HCT116 (cell line): ENCODE measurements around the gene WNT11. TPM values are rescaled to one million over a fixed set of nuclear protein-coding genes. Genes with fewer than 3 reads are reported as not detected.

Source experiments
- ATAC-seq: fragments of 200-7000 bp; cut with Tn5 transposase; 2 replicates; pipeline ENCODE4 v1.9.1; 2020; ENCODE audit warnings: mild to moderate bottlenecking, moderate library complexity
- BruUV-seq: library from RNA; stranded (reverse); fragments of 400-500 nt; replicated peaks from 2 replicates; lab custom pipeline; 2021; lab: Mats Ljungman, UMichigan
- CTCF ChIA-PET: fragments of 300-600 bp; sonication (Branson Sonifier 250); formaldehyde crosslinking; loops from one replicate; lab custom pipeline; 2021; ENCODE audit warnings: antibody characterized with exemption; lab: Charles Lee
- POLR2A ChIA-PET: fragments of 300-600, 350-600 bp; sonication (Branson Sonifier 250); formaldehyde crosslinking; loops from one replicate; lab custom pipeline; 2021; ENCODE audit warnings: antibody characterized with exemption; lab: Charles Lee
- RAD21 ChIA-PET, 2 experiments: fragments of 300-600 bp; sonication (Branson Sonifier 250); formaldehyde crosslinking; loops; one replicate each; lab custom pipeline; 2023; ENCODE audit warnings: low total read pairs in 2 of 2; ENCODE audit not compliant: uncharacterized antibody in 2 of 2, unreplicated experiment in 2 of 2, low non-redundant PET in 1 of 2; lab: Charles Lee
- DNase-seq: peaks from one replicate; pipeline ENCODE4 v3.0.0-alpha.2; 2010; ENCODE audit warnings: low read depth, low spot score
- H2AFZ ChIP-seq: fragments of 200-600 bp; shearing (Covaris generic), sonication (generic); 2 replicates; pipeline ENCODE4 v1.6.1; 2017; ENCODE audit warnings: low read depth, mixed run types, mixed read lengths, antibody characterized with exemption, low read length; ENCODE audit not compliant: poor library complexity, severe bottlenecking
- H3K27ac ChIP-seq: 2 replicates; pipeline ENCODE4 v1.5.1; 2012; ENCODE audit warnings: low read depth, low read length
- H3K27me3 ChIP-seq: fragments of 200-600 bp; sonication (generic); 2 replicates; pipeline ENCODE4 v1.6.1; 2016; ENCODE audit warnings: mixed run types, low read length, mixed read lengths; ENCODE audit not compliant: insufficient read depth
- H3K36me3 ChIP-seq, 2 experiments: fragments of 200-500 bp in 1 of 2; fragments of 200-600 bp in 1 of 2; sonication (Bioruptor generic) in 1 of 2; sonication (generic) in 1 of 2; 2 replicates each; pipeline versions ENCODE4 v1.5.1 to v1.6.1; 2014 to 2016; ENCODE audit warnings: low read length in 2 of 2, inconsistent platforms in 1 of 2, mixed read lengths in 1 of 2, mixed run types in 1 of 2; ENCODE audit not compliant: insufficient read depth in 2 of 2, control insufficient read depth in 1 of 2
- H3K4me1 ChIP-seq, 2 experiments: fragments of 200-600 bp in 1 of 2; sonication (generic) in 1 of 2; 2 replicates each; pipeline versions ENCODE4 v1.5.1 to v1.6.1; 2012 to 2017; ENCODE audit warnings: low read length in 2 of 2, inconsistent platforms in 1 of 2, mild to moderate bottlenecking in 1 of 2, mixed read lengths in 1 of 2, mixed run types in 1 of 2, moderate library complexity in 1 of 2; ENCODE audit not compliant: insufficient read depth in 2 of 2, control insufficient read depth in 1 of 2
- H3K4me2 ChIP-seq: fragments of 200-600 bp; sonication (generic); 2 replicates; pipeline ENCODE4 v1.6.1; 2017; ENCODE audit warnings: mixed run types, low read length, mixed read lengths
- H3K4me3 ChIP-seq, 2 experiments: fragments of 200-600 bp in 1 of 2; sonication (generic) in 1 of 2; replicated peaks in 1 of 2; 2 replicates each; pipeline ENCODE4 v1.5.1; 2011 to 2016; ENCODE audit warnings: low read length in 2 of 2, control low read depth in 1 of 2, low read depth in 1 of 2, mild to moderate bottlenecking in 1 of 2, mixed read lengths in 1 of 2, mixed run types in 1 of 2
- H3K79me2 ChIP-seq: fragments of 200-600 bp; sonication (generic); 2 replicates; pipeline ENCODE4 v1.6.1; 2017; ENCODE audit warnings: mild to moderate bottlenecking, mixed run types, low read length, moderate library complexity, mixed read lengths; ENCODE audit not compliant: insufficient read depth
- H3K9ac ChIP-seq: fragments of 200-600 bp; sonication (generic); 2 replicates; pipeline ENCODE4 v1.6.1; 2016; ENCODE audit warnings: low read length, mixed read lengths
- H3K9me2 ChIP-seq: fragments of 200-600 bp; sonication (generic), shearing (Covaris generic); 2 replicates; pipeline ENCODE4 v1.6.1; 2017; ENCODE audit warnings: mixed run types, mild to moderate bottlenecking, moderate library complexity; ENCODE audit not compliant: insufficient read depth
- H3K9me3 ChIP-seq, 2 experiments: fragments of 200-500 bp in 1 of 2; fragments of 200-600 bp in 1 of 2; sonication (Bioruptor generic) in 1 of 2; sonication (generic) in 1 of 2; 2 replicates each; pipeline ENCODE4 v1.6.1; 2014 to 2017; ENCODE audit warnings: low read length in 2 of 2, mixed read lengths in 2 of 2, inconsistent platforms in 1 of 2, low read depth in 1 of 2, mild to moderate bottlenecking in 1 of 2, mixed run types in 1 of 2, moderate library complexity in 1 of 2; ENCODE audit not compliant: control insufficient read depth in 1 of 2, insufficient read depth in 1 of 2
- H4K20me1 ChIP-seq: fragments of 200-600 bp; sonication (generic), shearing (Covaris generic); 2 replicates; pipeline ENCODE4 v1.6.1; 2017; ENCODE audit warnings: mixed run types, mild to moderate bottlenecking, moderate library complexity; ENCODE audit not compliant: insufficient read depth
- EZH2 ChIP-seq: fragments of 200-600 bp; sonication (generic); IDR thresholded peaks from 2 replicates; pipeline ENCODE4 v1.6.1; 2017; ENCODE audit warnings: antibody characterized with exemption, mixed run types
- FOSL1 ChIP-seq: IDR thresholded peaks from 2 replicates; pipeline ENCODE4 v1.6.1; 2012; ENCODE audit warnings: low read depth
- JUND ChIP-seq: IDR thresholded peaks from 2 replicates; pipeline ENCODE4 v1.6.1; 2012
- MAX ChIP-seq: IDR thresholded peaks from 2 replicates; pipeline ENCODE4 v1.6.1; 2012
- POLR2A ChIP-seq: IDR thresholded peaks from 2 replicates; pipeline ENCODE4 v1.7.0; 2011; ENCODE audit warnings: borderline replicate concordance; ENCODE audit not compliant: insufficient read depth, insufficient read length; ENCODE audit errors: extremely low read depth
- POLR2AphosphoS5 ChIP-seq: IDR thresholded peaks from 2 replicates; pipeline ENCODE4 v1.6.1; 2011; ENCODE audit warnings: mild to moderate bottlenecking, low read depth, low read length, moderate library complexity
- RAD21 ChIP-seq: IDR thresholded peaks from 2 replicates; pipeline ENCODE4 v1.6.1; 2012; ENCODE audit warnings: low read depth, mild to moderate bottlenecking
- REST ChIP-seq: IDR thresholded peaks from 2 replicates; pipeline ENCODE4 v1.6.1; 2012; ENCODE audit warnings: low read depth
- SIN3A ChIP-seq: IDR thresholded peaks from 2 replicates; pipeline ENCODE4 v1.6.1; 2012; ENCODE audit warnings: low read depth
- TCF7L2 ChIP-seq: IDR thresholded peaks from 2 replicates; pipeline ENCODE4 v1.7.0; 2011; ENCODE audit warnings: borderline replicate concordance, inconsistent platforms; ENCODE audit not compliant: insufficient read depth, insufficient read length; ENCODE audit errors: extremely low read depth
- YY1 ChIP-seq: IDR thresholded peaks from 2 replicates; pipeline ENCODE4 v1.6.1; 2011; ENCODE audit warnings: low read length, low read depth, moderate library complexity, mild to moderate bottlenecking; ENCODE audit not compliant: insufficient replicate concordance; ENCODE audit errors: extremely low read depth
- ZBTB33 ChIP-seq: IDR thresholded peaks from 2 replicates; pipeline ENCODE4 v1.6.1; 2011; ENCODE audit warnings: mild to moderate bottlenecking, low read length, moderate library complexity; ENCODE audit not compliant: insufficient replicate concordance; ENCODE audit errors: extremely low read depth
- ZNF274 ChIP-seq: fragments of 200-500 bp; sonication (Bioruptor generic); IDR thresholded peaks from 2 replicates; pipeline ENCODE4 v1.6.1; 2014; ENCODE audit warnings: mild to moderate bottlenecking, low read depth, low read length, inconsistent platforms
- intact Hi-C: fragments of 100-400 bp; cut with micrococcal nuclease; formaldehyde crosslinking; loops from 2 replicates; pipeline ENCODE4 v1.10.0; 2022
- total RNA-seq: library from RNA; stranded (reverse); gene quantifications from one replicate; pipeline ENCODE4 v1.2.1, GENCODE V29; 2021; ENCODE audit not compliant: unreplicated experiment
- TF ChIP-seq, protein P1 (sequence below): IDR thresholded peaks from 2 replicates; pipeline ENCODE4 v1.6.1; 2012
- TF ChIP-seq, protein P2 (sequence below), 3 experiments: fragments of 200-600 bp in 1 of 3; sonication (generic) in 1 of 3; IDR thresholded peaks in 2 of 3; conservative IDR thresholded peaks in 1 of 3; 2 replicates each; pipeline ENCODE4 v1.5.1; 2012 to 2017; ENCODE audit warnings: low read depth in 2 of 3, low read length in 2 of 3, antibody characterized with exemption in 1 of 3, borderline replicate concordance in 1 of 3, control low read depth in 1 of 3, mild to moderate bottlenecking in 1 of 3, mixed read lengths in 1 of 3, mixed run types in 1 of 3, moderate library complexity in 1 of 3; ENCODE audit not compliant: insufficient read depth in 1 of 3

Gene WNT11
- total RNA-seq, 1 experiment from 2014 or later: 1.9 TPM

DNA sequence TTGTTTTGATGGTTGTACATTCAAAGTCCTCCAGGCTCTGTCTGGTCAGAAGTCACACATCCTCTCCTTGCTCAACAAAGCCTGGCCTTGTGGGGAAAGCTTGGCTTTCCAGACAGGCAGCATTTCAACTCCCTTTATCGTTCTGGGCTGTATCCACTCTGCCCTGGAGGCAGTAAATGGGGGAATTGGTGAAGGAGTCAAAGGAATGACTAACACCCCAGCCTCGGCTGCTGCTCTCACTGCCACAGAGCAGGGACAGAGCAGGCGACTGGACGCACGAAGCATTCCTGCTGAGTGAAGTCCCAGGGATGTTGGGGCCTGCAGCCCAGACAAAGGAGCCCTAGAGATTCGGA, 52.8 kb downstream of the WNT11 start:
- intact Hi-C loops: loop anchor here (2.0 kb wide), 1 partner anchor 351 kb away; no protein-coding TSS in a partner anchor
- CTCF ChIA-PET: no interaction called here
- Histone ChIP-seq H3K27me3 (no peaks in the 10 kb centered on the region), H3K4me3 (no peak overlapping the region), H3K9me3 (no peaks in the 10 kb centered on the region), H3K4me2 (no peak overlapping the region), H3K9me2 (no peaks in the 10 kb centered on the region), H3K36me3 (no peaks in the 10 kb centered on the region), H3K27ac (no peak overlapping the region), H4K20me1 (no peaks in the 10 kb centered on the region), H3K9ac (no peak overlapping the region), H3K79me2 (no peaks in the 10 kb centered on the region), H2AFZ (no peak overlapping the region), H3K4me1 (peaks cover 0 to 8% of the 10 kb centered on the region in 2 experiments; a peak in 2 of 4 replicates)
- no TSS peak for BruUV-seq
- POLR2A ChIA-PET: no interaction called here
- no peak for ATAC-seq
- RAD21 ChIA-PET: no interaction called here
- TF ChIP-seq RAD21: no peak
- TF ChIP-seq YY1: no peak
- TF ChIP-seq ZBTB33: no peak
- no peak for TF ChIP-seq POLR2A
- TF ChIP-seq JUND: no peak
- no peak for TF ChIP-seq SIN3A
- TF ChIP-seq POLR2AphosphoS5: no peak
- no peak for TF ChIP-seq FOSL1
- TF ChIP-seq MAX: no peak
- no peak for TF ChIP-seq REST
- no peak for TF ChIP-seq ZNF274
- TF ChIP-seq TCF7L2: no peak
- TF ChIP-seq, protein P1, sequence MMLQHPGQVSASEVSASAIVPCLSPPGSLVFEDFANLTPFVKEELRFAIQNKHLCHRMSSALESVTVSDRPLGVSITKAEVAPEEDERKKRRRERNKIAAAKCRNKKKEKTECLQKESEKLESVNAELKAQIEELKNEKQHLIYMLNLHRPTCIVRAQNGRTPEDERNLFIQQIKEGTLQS: no peak
- TF ChIP-seq, protein P2, sequence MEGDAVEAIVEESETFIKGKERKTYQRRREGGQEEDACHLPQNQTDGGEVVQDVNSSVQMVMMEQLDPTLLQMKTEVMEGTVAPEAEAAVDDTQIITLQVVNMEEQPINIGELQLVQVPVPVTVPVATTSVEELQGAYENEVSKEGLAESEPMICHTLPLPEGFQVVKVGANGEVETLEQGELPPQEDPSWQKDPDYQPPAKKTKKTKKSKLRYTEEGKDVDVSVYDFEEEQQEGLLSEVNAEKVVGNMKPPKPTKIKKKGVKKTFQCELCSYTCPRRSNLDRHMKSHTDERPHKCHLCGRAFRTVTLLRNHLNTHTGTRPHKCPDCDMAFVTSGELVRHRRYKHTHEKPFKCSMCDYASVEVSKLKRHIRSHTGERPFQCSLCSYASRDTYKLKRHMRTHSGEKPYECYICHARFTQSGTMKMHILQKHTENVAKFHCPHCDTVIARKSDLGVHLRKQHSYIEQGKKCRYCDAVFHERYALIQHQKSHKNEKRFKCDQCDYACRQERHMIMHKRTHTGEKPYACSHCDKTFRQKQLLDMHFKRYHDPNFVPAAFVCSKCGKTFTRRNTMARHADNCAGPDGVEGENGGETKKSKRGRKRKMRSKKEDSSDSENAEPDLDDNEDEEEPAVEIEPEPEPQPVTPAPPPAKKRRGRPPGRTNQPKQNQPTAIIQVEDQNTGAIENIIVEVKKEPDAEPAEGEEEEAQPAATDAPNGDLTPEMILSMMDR (IDR thresholded peaks at IDR 0.05 in 2 of 3, conservative IDR thresholded peaks at IDR 0.05 in 1 of 3; ENCODE audit: borderline replicate concordance in 1 of 3, insufficient read depth in 1 of 3, low read depth in 2 of 3, low read length in 2 of 3): no peak
- TF ChIP-seq EZH2: no peak
- no peak for DNase-seq
